Panc1 (cell line): Measurements from ENCODE around the gene LENG8. TPM values are rescaled to one million over a fixed set of nuclear protein-coding genes. Genes with fewer than 3 reads are reported as not detected.

ENCODE experiments used
- ATAC-seq: fragments of 200-7000 bp; cut with Tn5 transposase; 2 replicates; pipeline ENCODE4 v1.9.1; 2020; ENCODE audit warnings: mild to moderate bottlenecking, moderate library complexity
- BruUV-seq: library from RNA; stranded (reverse); fragments of 400-500 nt; replicated peaks from 2 replicates; lab custom pipeline; 2021; lab: Mats Ljungman, UMichigan
- CTCF ChIA-PET: fragments of 300-600 bp; sonication (Branson Sonifier 250); formaldehyde crosslinking; loops from one replicate; lab custom pipeline; 2022; ENCODE audit warnings: antibody characterized with exemption; lab: Charles Lee
- POLR2A ChIA-PET: fragments of 300-600 bp; sonication (Branson Sonifier 250); formaldehyde crosslinking; loops from one replicate; lab custom pipeline; 2022; ENCODE audit warnings: antibody characterized with exemption; lab: Charles Lee
- DNase-seq: peaks from one replicate; pipeline ENCODE4 v3.0.0-alpha.2; 2010; ENCODE audit warnings: low read depth, low spot score
- H3K27ac ChIP-seq: 2 replicates; pipeline ENCODE4 v1.5.1; 2011; ENCODE audit warnings: mild to moderate bottlenecking, low read length, inconsistent platforms
- H3K27me3 ChIP-seq: fragments of 200-500 bp; sonication (Bioruptor generic); 2 replicates; pipeline ENCODE4 v1.6.0; 2014; ENCODE audit warnings: low read length, inconsistent platforms; ENCODE audit not compliant: control insufficient read depth, insufficient read depth
- H3K36me3 ChIP-seq: fragments of 200-500 bp; sonication (Bioruptor generic); 2 replicates; pipeline ENCODE4 v1.5.1; 2014; ENCODE audit warnings: inconsistent platforms, mild to moderate bottlenecking, low read length, moderate library complexity; ENCODE audit not compliant: control insufficient read depth, insufficient read depth
- H3K4me1 ChIP-seq: 2 replicates; pipeline ENCODE4 v1.5.1; 2011; ENCODE audit warnings: inconsistent platforms, mild to moderate bottlenecking, low read length, moderate library complexity; ENCODE audit not compliant: control insufficient read depth, insufficient read depth
- H3K4me3 ChIP-seq, 2 experiments: 2 replicates each; pipeline ENCODE4 v1.5.1; 2011 to 2012; ENCODE audit warnings: low read depth in 2 of 2, low read length in 2 of 2, mild to moderate bottlenecking in 2 of 2, inconsistent platforms in 1 of 2, moderate library complexity in 1 of 2
- H3K9me3 ChIP-seq: fragments of 200-500 bp; sonication (Bioruptor generic); 2 replicates; pipeline ENCODE4 v1.5.1; 2014; ENCODE audit warnings: low read depth, mild to moderate bottlenecking, inconsistent platforms, low read length, moderate library complexity; ENCODE audit not compliant: control insufficient read depth, insufficient read depth
- POLR2AphosphoS5 ChIP-seq: IDR thresholded peaks from 2 replicates; pipeline ENCODE4 v1.6.1; 2012; ENCODE audit warnings: mild to moderate bottlenecking, low read depth, low read length, moderate library complexity
- SIN3A ChIP-seq: IDR thresholded peaks from 2 replicates; pipeline ENCODE4 v1.6.1; 2012; ENCODE audit warnings: low read depth, mild to moderate bottlenecking, low read length, moderate library complexity, borderline replicate concordance; ENCODE audit not compliant: insufficient read depth
- TCF7L2 ChIP-seq: IDR thresholded peaks from 2 replicates; pipeline ENCODE4 v1.6.1; 2011; ENCODE audit warnings: mild to moderate bottlenecking, low read depth, low read length, inconsistent platforms
- in situ Hi-C: cut with HindIII; loops from 2 replicates; pipeline ENCODE4 v1.10.0; 2016; ENCODE audit warnings: low sequenced_read_pairs, low pct_unique_long_range_greater_than_20kb
- intact Hi-C: fragments of 100-400 bp; cut with micrococcal nuclease; formaldehyde crosslinking; loops from one replicate; pipeline ENCODE4 v1.10.0; 2022; ENCODE audit not compliant: unreplicated experiment
- total RNA-seq: library from RNA; stranded (reverse); gene quantifications from one replicate; pipeline ENCODE4 v1.2.1, GENCODE V29; 2021; ENCODE audit not compliant: unreplicated experiment
- TF ChIP-seq, protein P1 (sequence below), 2 experiments: IDR thresholded peaks; 2 replicates each; pipeline ENCODE4 v1.6.1; 2011 to 2012; ENCODE audit warnings: low read depth in 2 of 2, control low read depth in 1 of 2, low read length in 1 of 2, mild to moderate bottlenecking in 1 of 2, moderate library complexity in 1 of 2; ENCODE audit not compliant: insufficient read depth in 1 of 2

The LENG8 gene
- total RNA-seq, 1 experiment from 2014 or later: 268 TPM

DNA sequence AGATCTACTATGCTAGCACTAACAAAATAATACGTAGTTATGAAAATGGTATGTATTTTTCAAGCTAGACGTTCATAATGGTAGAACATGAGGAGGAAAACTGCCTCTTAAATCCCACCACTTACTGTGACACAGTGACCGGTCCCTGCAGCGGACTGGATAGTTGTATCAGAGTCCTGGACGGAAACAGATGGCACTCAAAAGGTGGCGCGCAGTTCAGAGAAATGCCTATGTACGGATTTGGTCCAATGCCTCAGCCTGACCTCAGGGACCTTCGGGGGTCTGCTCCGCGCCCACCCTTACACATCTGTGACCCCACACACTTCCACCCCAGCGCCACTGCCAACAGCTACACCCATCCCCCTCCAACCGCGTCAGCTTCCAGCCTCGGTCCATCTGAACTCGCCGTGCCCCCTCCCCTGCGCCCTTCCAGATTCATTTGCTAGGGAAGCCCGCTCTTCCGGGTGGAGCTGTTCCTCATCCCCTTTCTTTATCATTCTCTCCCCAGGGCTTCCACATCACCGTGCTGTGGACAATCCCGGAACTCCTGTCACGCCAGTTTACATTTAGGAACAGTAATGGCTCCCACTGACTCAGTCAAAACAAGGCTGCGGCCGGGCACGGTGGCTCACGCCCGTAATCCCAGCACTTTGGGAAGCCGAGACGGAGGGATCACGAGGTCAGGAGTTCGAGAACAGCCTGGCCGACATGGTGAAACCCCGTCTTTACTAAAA, 792 bp upstream of the LENG8 start:
- intact Hi-C loops: no loop called here

DNA sequence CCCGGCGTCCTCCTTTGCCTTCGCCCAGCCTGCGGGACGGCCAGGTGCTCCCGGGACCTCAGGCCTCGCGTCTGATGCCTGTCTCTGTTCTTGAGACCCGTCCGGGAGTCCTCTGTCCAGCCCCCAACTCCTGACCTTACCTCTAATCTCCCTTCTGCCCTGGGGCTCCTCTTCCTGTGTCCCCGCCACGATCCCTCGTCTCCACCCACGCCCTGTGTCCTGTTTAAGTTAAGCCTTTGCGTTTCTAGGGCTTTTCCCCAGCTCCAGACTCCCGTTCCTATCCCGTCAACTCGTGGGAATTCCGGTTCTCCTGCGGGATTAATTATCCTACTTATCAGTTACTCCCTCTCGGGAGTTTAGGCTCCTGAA, 686 bp downstream of the LENG8 start:
- Histone ChIP-seq H3K4me3 (peak overlapping the region; percentile 85 to 97), H3K9me3 (no peaks in the 10 kb centered on the region), H3K4me1 (peaks cover 20% of the 10 kb centered on the region), H3K27me3 (no peaks in the 10 kb centered on the region), H3K27ac (peak overlapping the region; percentile 96), H3K36me3 (peaks cover 32% of the 10 kb centered on the region)
- ATAC-seq (no peak), DNase-seq (no peak)
- CTCF ChIA-PET: no interaction called here
- intact Hi-C loops (no loop called here), in situ Hi-C loops (no loop called here)
- BruUV-seq: no TSS peak
- TF ChIP-seq POLR2AphosphoS5 (no peak), TCF7L2 (no peak)
- TF ChIP-seq, protein P1, sequence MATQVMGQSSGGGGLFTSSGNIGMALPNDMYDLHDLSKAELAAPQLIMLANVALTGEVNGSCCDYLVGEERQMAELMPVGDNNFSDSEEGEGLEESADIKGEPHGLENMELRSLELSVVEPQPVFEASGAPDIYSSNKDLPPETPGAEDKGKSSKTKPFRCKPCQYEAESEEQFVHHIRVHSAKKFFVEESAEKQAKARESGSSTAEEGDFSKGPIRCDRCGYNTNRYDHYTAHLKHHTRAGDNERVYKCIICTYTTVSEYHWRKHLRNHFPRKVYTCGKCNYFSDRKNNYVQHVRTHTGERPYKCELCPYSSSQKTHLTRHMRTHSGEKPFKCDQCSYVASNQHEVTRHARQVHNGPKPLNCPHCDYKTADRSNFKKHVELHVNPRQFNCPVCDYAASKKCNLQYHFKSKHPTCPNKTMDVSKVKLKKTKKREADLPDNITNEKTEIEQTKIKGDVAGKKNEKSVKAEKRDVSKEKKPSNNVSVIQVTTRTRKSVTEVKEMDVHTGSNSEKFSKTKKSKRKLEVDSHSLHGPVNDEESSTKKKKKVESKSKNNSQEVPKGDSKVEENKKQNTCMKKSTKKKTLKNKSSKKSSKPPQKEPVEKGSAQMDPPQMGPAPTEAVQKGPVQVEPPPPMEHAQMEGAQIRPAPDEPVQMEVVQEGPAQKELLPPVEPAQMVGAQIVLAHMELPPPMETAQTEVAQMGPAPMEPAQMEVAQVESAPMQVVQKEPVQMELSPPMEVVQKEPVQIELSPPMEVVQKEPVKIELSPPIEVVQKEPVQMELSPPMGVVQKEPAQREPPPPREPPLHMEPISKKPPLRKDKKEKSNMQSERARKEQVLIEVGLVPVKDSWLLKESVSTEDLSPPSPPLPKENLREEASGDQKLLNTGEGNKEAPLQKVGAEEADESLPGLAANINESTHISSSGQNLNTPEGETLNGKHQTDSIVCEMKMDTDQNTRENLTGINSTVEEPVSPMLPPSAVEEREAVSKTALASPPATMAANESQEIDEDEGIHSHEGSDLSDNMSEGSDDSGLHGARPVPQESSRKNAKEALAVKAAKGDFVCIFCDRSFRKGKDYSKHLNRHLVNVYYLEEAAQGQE (IDR thresholded peaks at IDR 0.05; ENCODE audit: insufficient read depth in 1 of 2, low read depth in 2 of 2, low read length in 1 of 2): no peak
- POLR2A ChIA-PET: interaction anchor here (2.1 kb wide), 1 partner anchor 13 kb away, joined by 11 read pairs; no protein-coding TSS in a partner anchor

More for the DNA sequence above, 792 bp upstream of the LENG8 start:
- H3K4me3 ChIP-seq: peak overlapping the region; percentile 85 to 97
- no peaks in the 10 kb centered on the region for H3K9me3 ChIP-seq
- peaks cover 20% of the 10 kb centered on the region for H3K4me1 ChIP-seq
- ChIA-PET CTCF (interaction anchor here (1.1 kb wide), 1 partner anchor 9 kb away, joined by 4 read pairs; no protein-coding TSS in a partner anchor), POLR2A (interaction anchor here (0.6 to 1.9 kb wide), 5 partner anchors 10 to 579 kb away, joined by 3 to 20 read pairs (median 4); partner anchors contain the start of gene LENG9)
- DNase-seq (no peak), ATAC-seq (peak; percentile 53)
- H3K27ac ChIP-seq: peak overlapping the region; percentile 96
- TF ChIP-seq SIN3A: peak; percentile 44; the same call in 1 of the 2 replicates
- TF ChIP-seq, protein P1 (IDR thresholded peaks at IDR 0.05; ENCODE audit: insufficient read depth in 1 of 2, low read depth in 2 of 2, low read length in 1 of 2): no peak
- 0 out of 2 replicates have a peak, but pooled peaks have one; percentile 38 for TF ChIP-seq POLR2AphosphoS5
- in situ Hi-C loops: no loop called here
- BruUV-seq: no TSS peak
- peaks cover 21% of the 10 kb centered on the region for H3K36me3 ChIP-seq
- no peaks in the 10 kb centered on the region for H3K27me3 ChIP-seq
